HCT116 (cell line): ENCODE results near the gene FCN1. TPM values are rescaled to one million over a fixed set of nuclear protein-coding genes. Genes with fewer than 3 reads are reported as not detected.

Experiments used
- total RNA-seq: library from RNA; stranded (reverse); gene quantifications from one replicate; pipeline ENCODE4 v1.2.1, GENCODE V29; 2021; ENCODE audit not compliant: unreplicated experiment

The FCN1 gene
- total RNA-seq, 1 experiment from 2014 or later: not detected

Other genes with a start within 250 kb of the FCN1 start
- not detected for gene FCN2, start 37.1 kb downstream of the FCN1 start, total RNA-seq
- gene OLFM1, start 169.8 kb upstream of the FCN1 start, total RNA-seq: 3.5 TPM